Activated naive CD4-positive, alpha-beta T cell treated with anti-CD3 and anti-CD28 coated beads, Interleukin-2, amount 50 U/mL, for 16 hours (primary cell): ENCODE data around the gene DOK7.

Experiments used
- DNase-seq: peaks from one replicate; pipeline ENCODE4 v3.0.0-alpha.2; 2020

DOK7 gene, protein sequence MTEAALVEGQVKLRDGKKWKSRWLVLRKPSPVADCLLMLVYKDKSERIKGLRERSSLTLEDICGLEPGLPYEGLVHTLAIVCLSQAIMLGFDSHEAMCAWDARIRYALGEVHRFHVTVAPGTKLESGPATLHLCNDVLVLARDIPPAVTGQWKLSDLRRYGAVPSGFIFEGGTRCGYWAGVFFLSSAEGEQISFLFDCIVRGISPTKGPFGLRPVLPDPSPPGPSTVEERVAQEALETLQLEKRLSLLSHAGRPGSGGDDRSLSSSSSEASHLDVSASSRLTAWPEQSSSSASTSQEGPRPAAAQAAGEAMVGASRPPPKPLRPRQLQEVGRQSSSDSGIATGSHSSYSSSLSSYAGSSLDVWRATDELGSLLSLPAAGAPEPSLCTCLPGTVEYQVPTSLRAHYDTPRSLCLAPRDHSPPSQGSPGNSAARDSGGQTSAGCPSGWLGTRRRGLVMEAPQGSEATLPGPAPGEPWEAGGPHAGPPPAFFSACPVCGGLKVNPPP

DNA sequence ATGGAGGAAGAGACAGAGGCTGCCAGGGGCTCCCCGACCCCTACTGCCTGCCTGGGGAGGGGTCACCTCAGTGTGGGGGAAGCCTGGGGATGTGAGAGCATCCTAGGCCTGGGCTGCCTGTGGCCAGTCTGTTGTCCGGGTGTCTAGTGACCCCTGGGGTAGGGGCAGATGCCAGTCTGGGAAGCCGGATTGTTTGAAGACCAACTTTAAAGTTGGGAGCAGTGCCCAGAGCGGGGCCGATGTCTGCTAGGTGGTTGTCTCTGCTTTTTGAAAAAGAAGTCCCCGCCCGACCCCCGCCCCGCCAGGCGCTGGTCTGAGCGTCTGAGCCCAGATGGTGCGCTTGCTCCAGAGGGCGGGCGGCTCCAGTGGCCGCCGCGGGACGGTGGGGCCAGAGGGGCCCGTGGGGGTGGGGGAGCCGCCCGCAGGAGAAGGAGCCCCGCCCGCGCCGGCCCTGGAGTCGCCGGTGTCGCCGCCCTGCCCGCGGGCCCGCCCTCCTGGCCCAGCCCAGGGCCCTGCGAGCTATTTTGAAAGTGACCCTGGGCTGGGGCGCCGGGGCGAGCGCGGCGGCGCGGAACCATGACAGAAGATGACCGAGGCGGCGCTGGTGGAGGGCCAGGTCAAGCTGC lies at the start of gene DOK7:
TSS of gene DOK7 (plus strand) at position 517 of the 626 bp plus-strand sequence. CDS start at position 587, 70 bp downstream.
- no peak for DNase-seq

DNA sequence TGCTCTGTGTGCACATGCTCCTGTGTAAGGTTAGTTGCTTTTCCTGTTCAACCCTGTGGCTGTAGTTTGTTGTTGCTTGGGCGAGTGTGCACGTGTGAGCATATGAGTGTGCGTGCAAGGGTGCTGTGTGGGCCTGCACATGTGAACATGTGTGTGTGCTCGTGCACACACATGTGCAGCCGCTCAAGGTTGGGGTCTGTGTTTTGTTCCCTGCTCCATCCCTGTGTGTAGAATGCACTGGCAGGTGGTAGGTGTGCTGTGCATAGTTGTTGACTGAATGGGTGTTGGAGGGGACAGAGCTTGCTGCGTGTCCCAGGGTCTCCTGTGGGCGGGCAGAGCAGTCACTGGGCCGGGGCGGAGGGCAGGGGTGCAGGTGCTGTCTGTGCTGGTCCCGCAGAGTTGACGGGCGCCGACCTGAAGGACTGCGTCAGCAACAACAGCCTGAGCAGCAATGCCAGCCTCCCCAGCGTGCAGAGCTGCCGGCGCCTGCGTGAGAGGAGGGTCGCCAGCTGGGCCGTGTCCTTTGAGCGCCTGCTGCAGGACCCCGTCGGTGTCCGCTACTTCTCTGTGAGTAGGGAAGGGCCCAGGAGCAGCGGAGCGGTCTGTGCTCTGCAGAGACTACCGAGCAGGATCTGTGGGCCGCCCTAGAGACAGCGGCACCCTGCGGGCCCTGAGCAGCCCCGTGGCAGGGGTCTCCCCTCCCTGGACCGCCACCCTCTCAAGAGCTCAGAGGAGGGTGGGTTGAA lies 49.3 kb upstream of the DOK7 start:
- peak; percentile 8 for DNase-seq

- peak; percentile 1 for DNase-seq
Observed at GRCh38 chr4:3414421-3415279, 48.5 kb upstream of the DOK7 start.

DNA sequence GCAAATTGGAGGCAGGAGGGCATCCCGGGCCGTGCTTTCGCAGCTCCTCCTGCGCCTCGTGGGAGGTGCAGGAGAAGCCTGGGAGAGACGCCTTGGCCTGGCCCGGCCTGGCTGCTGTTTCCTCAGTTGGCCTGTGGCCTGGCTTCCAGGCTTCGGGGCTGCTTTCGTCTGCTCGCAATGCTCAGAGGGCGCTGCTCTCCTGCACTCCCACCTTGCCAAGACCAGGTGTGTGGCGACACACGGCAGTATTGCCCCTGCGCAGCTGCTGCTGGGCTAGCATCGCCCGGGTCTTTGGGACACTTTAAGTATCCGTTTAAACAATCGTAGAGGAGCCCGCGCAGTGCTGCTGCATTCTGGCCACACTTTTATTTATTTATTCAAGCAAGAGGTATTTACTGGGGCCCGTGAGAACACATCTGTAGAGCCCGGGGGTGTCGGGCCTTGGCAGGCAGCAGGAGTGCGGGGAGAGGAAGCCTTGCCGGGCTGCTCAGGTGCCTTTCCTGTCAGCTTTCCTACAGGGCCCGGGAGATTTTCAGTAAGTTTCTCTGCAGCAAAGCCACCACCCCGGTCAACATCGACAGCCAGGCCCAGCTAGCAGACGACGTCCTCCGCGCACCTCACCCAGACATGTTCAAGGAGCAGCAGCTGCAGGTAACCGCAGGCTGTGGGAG lies 47.5 kb upstream of the DOK7 start:
- peak; percentile 5 for DNase-seq

DNA sequence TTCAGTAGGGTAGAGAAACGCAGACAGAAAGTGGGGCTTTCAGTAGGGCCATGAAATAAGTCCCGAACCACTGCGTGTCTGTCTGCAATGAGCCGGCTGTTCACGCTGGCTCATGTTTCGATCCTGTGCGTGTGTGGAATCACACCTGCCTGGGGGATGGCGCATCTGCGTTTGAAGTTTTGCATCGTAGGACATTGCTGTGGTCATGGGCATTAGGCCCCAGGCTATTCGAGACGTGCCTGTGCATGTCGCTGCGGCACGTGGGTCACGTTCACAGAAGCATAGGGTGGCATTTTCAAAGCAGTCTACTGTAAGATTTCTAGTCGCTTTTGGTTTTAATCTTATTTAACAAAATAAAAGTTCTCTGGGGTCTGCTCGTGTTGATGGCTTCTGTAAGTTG lies 46.8 kb upstream of the DOK7 start:
- DNase-seq, result peak; percentile 4

DNA sequence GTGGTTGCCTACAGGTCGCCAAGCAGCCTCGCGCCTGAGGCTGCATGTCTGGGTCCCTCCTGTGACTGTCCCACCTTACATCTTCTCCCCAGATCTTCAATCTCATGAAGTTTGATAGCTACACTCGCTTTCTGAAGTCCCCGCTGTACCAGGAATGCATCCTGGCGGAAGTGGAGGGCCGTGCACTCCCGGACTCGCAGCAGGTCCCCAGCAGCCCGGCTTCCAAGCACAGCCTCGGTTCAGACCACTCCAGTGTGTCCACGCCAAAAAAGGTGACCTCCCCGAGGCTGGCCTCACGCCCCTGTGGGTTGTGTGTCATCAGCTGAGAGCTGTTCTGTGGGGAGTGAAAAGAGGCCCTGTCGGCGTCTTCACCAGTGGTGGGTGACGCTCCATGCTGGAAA lies 46.3 kb upstream of the DOK7 start:
- peak; percentile 6 for DNase-seq

DNA sequence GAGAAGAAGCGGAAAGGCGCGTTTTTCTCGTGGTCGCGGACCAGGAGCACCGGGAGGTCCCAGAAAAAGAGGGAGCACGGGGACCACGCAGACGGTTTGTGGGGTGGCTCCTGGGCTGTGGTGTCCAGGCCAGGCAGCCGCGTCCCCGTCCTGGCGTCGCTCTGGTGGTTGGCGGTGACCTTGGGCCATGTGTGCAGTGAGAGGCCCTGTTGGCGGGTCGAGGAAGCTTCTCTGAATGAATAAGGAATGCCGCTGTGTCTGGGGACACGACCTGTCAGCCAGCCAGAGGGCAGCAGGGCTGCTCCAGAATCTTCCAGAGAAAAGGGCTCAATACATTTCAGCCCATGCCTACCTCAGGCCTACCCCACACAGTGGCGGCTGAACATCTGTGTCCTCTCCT lies 45.7 kb upstream of the DOK7 start:
- peak; percentile 5 for DNase-seq

DNA sequence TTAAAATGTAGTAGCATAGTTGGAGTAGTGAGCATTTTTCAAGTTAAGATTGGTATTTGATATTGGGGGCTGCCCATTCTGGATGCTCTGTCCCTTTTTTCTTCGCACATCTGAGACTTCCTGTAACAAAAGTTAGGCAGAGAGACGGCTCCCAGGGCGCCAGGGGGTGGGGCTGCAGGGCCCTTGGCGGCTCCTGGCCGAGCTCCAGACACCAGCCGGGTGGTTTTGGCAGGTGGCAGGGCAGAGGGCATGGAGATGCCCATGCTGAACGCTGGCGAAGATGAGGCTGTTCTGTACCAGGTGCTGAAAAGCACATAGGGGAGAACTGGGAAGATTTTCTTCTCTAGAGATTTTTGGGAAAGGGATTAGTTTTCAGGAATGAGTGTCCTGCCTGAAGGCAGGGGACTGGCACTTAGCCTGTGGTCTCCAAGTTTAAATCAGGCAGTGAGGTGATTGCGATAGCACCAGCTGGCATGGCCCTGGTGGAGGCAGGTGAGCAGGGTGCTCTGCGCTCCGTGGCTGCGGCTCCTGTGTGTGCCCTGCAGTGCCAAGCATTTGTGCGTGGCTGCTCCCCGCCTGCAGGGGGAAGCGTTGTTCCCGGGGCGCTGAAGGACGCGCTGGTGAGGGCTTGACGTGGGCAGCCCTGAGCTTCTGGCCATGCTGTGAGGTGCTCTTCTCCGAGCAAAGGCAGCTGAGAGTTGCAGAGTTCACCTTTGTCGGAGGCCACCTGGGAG lies 44.9 kb upstream of the DOK7 start:
- peak; percentile 10 for DNase-seq

DNA sequence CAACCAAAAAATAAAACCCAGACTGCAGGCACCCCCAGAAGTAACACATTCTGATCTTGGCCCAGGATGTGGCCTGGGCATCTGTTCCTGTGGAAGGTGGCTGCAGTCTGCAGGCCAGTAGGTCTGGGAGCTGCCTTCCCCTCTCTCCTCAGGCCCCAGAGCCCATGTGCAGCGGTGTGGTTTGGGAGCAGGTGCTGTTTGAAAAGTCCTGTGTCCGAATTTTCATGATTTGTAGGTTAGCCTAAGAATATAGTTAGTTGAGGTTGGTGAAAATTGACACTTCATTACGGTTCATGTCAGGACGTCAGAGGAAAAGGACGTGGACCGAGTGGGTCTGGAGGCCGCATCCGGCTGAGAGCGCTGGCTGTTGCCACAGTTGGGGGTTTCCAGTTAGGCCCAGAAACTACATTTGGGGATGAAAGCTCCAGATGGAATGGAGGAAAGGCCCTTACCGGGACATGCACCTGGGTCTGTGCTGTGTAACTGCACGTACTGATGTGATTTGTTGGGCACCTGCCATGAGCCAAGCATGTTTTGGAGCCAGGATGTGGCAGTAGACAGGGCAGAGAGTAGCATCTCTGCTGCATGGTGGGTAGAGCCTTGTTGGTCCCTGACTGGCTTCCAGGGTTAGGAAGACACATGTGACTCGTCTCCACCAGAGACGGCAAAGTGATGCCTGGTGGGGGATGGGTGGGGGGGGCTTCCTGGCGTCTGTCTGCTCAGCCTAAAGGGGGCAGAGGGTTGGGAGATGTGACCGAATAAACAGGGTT lies 43.1 kb upstream of the DOK7 start:
- no peak for DNase-seq

- no peak for DNase-seq
Observed at GRCh38 chr4:3420606-3420955, 42.5 kb upstream of the DOK7 start.

DNA sequence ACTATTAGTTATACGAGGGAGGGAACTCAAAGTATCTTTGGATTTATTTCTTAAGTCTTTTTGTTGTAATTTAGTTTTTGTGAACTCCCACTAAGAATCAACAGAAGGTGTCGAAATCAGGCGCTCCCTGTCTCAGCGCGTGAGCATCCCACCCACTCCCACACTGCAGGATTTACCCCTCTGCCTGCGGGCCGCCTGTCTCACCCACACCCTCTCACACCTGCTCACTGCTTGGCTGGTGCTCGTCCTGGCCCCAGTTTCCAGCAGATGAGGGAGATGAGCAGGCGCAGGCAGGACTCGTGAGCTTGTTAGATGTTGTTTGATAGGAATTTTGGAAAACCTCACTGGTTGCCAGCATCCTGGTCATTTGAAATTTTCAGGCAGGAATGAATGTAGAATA lies 42.1 kb upstream of the DOK7 start:
- no peak for DNase-seq

DNA sequence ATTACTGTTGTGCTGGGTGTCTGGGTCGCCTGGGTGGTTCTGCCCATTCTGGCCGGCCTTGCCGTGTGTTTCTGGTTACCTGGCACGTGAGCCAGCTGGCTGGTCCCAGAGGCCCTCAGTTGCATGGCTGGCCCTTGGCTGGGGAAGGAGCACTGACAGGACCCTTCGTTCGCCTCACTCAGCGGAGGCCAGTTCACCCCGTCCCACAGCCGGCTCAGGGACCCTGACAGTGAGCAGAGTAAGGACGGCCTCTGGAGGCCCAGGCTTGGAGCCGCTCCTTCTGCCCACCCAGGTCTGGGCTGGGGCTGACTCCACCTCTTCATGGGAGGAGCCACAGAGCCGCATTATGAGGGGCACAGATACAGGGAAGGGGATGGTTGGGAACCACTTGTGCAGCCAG lies 41.6 kb upstream of the DOK7 start:
- no peak for DNase-seq

DNA sequence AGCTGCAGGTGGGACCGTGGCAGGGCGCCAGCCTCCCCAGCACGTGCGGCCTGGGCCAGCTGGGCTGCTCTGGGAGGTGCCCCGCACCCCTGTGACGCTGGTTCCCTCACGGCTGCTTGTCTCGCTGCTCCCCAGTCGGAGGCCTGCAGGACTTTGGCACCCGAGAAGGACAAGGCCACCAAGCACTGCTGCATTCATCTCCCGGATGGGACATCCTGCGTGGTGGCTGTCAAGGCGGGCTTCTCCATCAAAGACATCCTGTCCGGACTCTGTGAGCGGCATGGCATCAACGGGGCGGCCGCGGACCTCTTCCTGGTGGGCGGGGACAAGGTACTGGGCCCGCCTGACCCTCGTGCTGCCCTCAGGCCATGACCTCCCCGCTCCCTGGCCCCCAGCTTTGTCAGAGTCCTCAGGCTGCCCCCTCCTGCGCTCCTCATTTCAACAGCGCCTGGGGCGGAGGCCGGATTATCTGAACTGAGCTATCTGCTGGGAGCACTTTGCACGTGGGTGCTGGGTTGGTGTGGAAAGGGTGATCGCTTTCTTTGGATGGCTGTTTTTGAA lies 40.8 kb upstream of the DOK7 start:
- no peak for DNase-seq

GRCh38 chr4:3422808-3423297 lies 40.3 kb upstream of the DOK7 start:
- no peak for DNase-seq

- DNase-seq, result no peak
Observed at GRCh38 chr4:3423406-3423805, 39.7 kb upstream of the DOK7 start.

DNA sequence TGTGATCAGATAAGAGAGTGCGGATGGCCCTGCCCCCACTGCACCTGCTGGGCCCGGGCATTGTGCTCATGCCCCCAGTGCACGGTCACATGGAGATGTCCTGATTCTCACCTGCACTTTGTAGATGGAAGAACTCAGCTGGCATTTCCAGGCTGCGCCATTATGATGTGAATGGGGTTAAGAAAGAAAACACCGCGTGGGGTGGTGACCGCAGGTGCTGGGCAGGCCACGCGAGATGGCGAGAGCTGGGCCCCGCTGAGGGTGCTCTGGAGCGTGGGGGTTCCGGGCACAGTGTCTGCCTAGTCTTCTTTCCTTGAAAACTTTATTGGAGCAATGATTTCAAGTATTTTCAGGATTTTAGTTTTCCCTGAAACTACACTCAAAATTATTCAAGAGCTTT lies 39.2 kb upstream of the DOK7 start:
- DNase-seq, result no peak

- DNase-seq, result no peak
Observed at GRCh38 chr4:3424522-3425095, 38.5 kb upstream of the DOK7 start.

GRCh38 chr4:3426465-3427133 lies 36.5 kb upstream of the DOK7 start:
- DNase-seq, result no peak

DNA sequence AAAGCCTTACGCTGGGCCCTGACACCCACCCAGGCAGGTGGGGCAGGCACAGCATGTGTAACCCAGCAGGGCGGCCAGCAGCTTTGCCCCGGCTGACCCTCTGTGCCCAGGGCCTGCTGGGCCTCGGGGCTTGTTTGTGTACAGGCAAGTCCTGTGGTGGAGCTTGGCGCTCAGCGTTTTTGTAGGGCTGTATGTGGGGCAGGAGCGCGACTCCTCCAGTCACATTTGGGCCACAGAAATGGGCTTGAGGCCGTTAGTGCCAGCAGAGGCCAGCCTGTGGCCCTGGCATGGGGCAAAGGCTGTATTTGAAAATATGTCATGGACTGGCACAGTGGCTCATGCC lies 36.0 kb upstream of the DOK7 start:
- no peak for DNase-seq
